ENCODE data around the gene ECE2.

ECE2 gene

DNA sequence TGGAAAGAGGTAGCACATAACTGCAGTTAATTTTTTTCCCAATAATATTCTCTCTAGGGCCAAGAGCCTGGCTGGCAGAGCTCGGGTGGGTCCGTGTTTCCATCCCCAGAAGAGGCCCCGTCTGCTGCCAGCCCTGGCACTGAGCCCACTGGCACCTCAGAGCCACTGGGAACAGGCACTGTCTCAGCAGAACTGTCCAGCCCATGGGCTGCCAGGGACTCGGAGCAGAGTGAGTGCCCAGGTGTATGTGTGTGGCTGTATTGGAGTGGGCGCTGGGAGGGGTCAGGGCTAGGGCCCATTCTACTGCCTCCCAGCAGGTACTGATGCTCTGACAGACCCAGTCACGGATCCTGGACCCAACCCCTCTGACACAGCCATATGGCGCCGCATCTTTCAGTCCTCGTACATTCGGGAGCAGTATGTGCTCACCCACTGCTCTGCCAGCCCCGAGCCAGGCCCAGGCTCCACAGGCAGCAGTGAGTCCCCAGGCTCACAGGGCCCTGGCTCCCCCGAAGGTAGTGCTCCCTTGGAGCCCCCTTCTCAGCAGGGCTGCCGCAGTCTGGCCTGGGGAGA is 37.5 kb upstream of the ECE2 start:
- DNase-seq (ENCODE audit: extremely low read depth, insufficient read length) = no peak
- H3K4me3 ChIP-seq (replicated peaks; ENCODE audit: low read depth, low read length) = no peak overlapping the region
- peaks cover 10% of the 10 kb centered on the region for H3K36me3 ChIP-seq (ENCODE audit: control insufficient read depth, insufficient read depth, low read length)
- no peaks in the 10 kb centered on the region for H3K27me3 ChIP-seq (replicated peaks; ENCODE audit: control insufficient read depth, insufficient read depth, low read length)
- TF ChIP-seq, protein P1, sequence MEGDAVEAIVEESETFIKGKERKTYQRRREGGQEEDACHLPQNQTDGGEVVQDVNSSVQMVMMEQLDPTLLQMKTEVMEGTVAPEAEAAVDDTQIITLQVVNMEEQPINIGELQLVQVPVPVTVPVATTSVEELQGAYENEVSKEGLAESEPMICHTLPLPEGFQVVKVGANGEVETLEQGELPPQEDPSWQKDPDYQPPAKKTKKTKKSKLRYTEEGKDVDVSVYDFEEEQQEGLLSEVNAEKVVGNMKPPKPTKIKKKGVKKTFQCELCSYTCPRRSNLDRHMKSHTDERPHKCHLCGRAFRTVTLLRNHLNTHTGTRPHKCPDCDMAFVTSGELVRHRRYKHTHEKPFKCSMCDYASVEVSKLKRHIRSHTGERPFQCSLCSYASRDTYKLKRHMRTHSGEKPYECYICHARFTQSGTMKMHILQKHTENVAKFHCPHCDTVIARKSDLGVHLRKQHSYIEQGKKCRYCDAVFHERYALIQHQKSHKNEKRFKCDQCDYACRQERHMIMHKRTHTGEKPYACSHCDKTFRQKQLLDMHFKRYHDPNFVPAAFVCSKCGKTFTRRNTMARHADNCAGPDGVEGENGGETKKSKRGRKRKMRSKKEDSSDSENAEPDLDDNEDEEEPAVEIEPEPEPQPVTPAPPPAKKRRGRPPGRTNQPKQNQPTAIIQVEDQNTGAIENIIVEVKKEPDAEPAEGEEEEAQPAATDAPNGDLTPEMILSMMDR (IDR thresholded peaks at IDR 0.05; ENCODE audit: insufficient read depth, low read length, poor library complexity, severe bottlenecking) = no peak

DNA sequence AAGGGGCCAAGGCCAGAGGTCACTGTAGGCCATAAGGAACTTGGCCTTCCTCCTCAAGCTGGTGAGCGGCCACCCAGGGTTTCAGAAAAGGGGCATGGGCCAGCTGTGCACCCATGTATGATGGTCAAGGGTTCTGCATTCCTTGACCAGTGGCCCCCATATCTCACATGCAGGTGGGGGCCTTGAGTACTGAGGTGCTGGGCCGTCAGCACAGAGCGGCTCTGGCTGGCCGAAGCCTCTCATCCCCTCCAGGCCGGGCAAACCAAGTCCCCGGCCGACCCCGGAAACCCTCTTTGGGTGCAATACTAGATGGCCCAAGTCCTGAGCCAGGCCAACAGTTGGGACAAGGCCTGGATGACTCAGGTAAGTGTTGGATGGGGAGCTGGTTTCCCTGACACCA is 36.6 kb upstream of the ECE2 start:
- TF ChIP-seq, protein P1 (IDR thresholded peaks at IDR 0.05; ENCODE audit: insufficient read depth, low read length, poor library complexity, severe bottlenecking) = no peak
- H3K4me3 ChIP-seq (replicated peaks; ENCODE audit: low read depth, low read length) = no peak overlapping the region
- no peak for DNase-seq (ENCODE audit: extremely low read depth, insufficient read length)
- no peaks in the 10 kb centered on the region for H3K27me3 ChIP-seq (replicated peaks; ENCODE audit: control insufficient read depth, insufficient read depth, low read length)
- H3K36me3 ChIP-seq (ENCODE audit: control insufficient read depth, insufficient read depth, low read length) = peaks cover 16% of the 10 kb centered on the region

DNA sequence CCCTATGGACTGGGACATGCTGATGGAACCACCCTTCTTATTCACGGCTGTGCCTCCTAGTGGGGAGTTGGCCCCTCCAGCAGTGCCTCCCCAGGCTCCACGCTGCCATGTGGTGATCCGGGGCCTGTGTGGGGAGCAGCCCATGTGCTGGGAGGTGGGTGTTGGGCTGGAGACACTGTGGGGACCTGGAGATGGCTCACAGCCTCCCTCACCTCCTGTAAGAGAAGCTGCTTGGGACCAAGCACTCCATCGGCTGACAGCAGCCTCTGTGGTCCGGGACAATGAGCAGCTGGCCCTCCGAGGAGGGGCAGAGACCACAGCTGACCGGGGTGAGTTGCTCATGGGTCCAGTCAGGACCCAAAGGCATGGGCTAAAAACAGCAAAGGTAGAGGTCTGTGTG is 36.1 kb upstream of the ECE2 start:
- H3K36me3 ChIP-seq (ENCODE audit: control insufficient read depth, insufficient read depth, low read length) = peaks cover 20% of the 10 kb centered on the region
- H3K4me3 ChIP-seq (replicated peaks; ENCODE audit: low read depth, low read length) = no peak overlapping the region
- TF ChIP-seq, protein P1 (IDR thresholded peaks at IDR 0.05; ENCODE audit: insufficient read depth, low read length, poor library complexity, severe bottlenecking) = no peak
- DNase-seq (ENCODE audit: extremely low read depth, insufficient read length) = no peak
- no peaks in the 10 kb centered on the region for H3K27me3 ChIP-seq (replicated peaks; ENCODE audit: control insufficient read depth, insufficient read depth, low read length)

DNA sequence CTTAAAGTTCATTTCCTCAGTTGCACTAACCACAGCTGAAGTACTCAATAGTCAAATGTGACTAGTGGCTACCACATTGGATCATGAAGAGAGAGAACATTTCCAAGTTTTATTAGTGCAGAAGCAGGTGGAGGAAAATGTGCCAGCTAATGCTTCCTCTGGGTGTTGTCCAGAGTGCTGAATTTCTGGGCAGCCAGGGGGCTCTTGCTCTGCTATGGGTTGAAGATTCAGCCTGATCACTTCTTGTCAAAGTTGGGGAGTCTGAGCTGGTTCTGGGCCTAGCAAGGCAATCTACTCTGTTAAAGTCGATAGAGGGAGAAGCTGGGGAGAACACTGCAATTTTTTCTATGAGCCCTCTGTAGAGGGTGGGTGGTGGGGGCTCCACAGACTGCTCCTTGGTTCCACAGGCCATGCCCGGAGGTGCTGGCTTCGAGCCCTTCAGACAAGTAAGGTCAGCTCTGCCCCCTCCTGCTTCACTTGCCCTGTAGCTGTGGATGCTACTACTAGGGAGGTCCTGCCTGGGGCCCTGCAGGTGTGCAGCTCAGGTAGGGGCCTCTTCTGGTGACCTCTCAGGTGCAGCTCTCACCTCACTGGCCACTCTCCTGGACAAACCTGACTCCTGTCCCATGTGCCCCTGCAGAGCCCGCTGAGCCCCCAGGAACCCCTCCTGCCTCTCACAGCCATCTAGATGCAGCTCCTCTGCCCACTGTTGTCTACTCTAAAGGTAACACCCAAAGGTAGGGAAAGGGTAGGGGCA is 35.3 kb upstream of the ECE2 start:
- TF ChIP-seq, protein P1 (IDR thresholded peaks at IDR 0.05; ENCODE audit: insufficient read depth, low read length, poor library complexity, severe bottlenecking) = no peak
- DNase-seq (ENCODE audit: extremely low read depth, insufficient read length) = no peak
- no peaks in the 10 kb centered on the region for H3K27me3 ChIP-seq (replicated peaks; ENCODE audit: control insufficient read depth, insufficient read depth, low read length)
- H3K4me3 ChIP-seq (replicated peaks; ENCODE audit: low read depth, low read length) = no peak overlapping the region
- H3K36me3 ChIP-seq (ENCODE audit: control insufficient read depth, insufficient read depth, low read length) = peaks cover 27% of the 10 kb centered on the region

DNA sequence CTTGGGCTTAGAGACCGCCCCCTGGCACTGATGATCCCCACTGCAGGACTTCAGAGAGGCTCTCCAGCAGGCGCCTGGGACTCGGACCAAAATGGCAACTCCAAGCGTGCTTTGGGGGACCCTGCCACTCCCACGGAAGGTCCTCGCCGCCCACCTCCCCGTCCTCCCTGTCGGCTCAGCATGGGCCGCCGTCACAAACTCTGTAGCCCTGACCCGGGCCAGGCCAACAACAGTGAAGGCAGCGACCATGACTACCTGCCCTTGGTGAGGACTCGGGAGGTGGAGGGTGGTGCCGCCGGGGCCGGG is 34.7 kb upstream of the ECE2 start:
- Histone ChIP-seq H3K36me3 (ENCODE audit: control insufficient read depth, insufficient read depth, low read length) (peaks cover 27% of the 10 kb centered on the region), H3K4me3 (replicated peaks; ENCODE audit: low read depth, low read length) (no peak overlapping the region), H3K27me3 (replicated peaks; ENCODE audit: control insufficient read depth, insufficient read depth, low read length) (no peaks in the 10 kb centered on the region)
- TF ChIP-seq, protein P1 (IDR thresholded peaks at IDR 0.05; ENCODE audit: insufficient read depth, low read length, poor library complexity, severe bottlenecking) = no peak
- DNase-seq (ENCODE audit: extremely low read depth, insufficient read length) = no peak

All from GM06990 (cell line).